Loucy (cell line): ENCODE measurements around the gene TAS2R31.

Experiments used
- EZH2phosphoT487 ChIP-seq: fragments of 200-600 bp; IDR thresholded peaks from 2 replicates; pipeline ENCODE4 v1.6.1; 2018; ENCODE audit warnings: antibody characterized with exemption, mild to moderate bottlenecking, moderate library complexity, borderline replicate concordance
- TF ChIP-seq, protein P1 (sequence below): fragments of 200-600 bp; sonication (generic); conservative IDR thresholded peaks from 2 replicates; pipeline ENCODE4 v1.5.1; 2014; ENCODE audit warnings: mild to moderate bottlenecking, antibody characterized with exemption, low read length

DNA sequence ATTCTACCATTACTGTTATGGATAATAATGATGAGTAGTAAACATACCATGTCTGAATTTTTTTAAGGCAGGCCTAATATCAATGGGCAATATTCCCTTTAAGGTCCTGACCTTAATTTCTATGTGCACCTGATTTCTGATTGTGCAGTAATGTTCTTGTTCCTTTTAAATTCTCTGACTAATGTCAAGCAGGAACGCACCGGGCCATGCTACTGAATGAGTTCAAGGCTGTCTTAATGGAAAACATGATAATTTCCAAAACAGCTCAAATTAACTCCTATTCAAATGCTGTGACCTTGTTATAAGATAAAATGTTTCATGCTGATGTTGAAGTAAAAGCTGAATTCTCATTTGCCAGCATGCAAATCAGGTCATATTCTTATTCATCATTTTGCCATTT, 24.1 kb upstream of the TAS2R31 start:
- TF ChIP-seq, protein P1, sequence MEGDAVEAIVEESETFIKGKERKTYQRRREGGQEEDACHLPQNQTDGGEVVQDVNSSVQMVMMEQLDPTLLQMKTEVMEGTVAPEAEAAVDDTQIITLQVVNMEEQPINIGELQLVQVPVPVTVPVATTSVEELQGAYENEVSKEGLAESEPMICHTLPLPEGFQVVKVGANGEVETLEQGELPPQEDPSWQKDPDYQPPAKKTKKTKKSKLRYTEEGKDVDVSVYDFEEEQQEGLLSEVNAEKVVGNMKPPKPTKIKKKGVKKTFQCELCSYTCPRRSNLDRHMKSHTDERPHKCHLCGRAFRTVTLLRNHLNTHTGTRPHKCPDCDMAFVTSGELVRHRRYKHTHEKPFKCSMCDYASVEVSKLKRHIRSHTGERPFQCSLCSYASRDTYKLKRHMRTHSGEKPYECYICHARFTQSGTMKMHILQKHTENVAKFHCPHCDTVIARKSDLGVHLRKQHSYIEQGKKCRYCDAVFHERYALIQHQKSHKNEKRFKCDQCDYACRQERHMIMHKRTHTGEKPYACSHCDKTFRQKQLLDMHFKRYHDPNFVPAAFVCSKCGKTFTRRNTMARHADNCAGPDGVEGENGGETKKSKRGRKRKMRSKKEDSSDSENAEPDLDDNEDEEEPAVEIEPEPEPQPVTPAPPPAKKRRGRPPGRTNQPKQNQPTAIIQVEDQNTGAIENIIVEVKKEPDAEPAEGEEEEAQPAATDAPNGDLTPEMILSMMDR = no peak
- TF ChIP-seq EZH2phosphoT487 = no peak
